HCT116 (cell line): ENCODE data around the gene FNDC11. TPM values are rescaled to one million over a fixed set of nuclear protein-coding genes. Genes with fewer than 3 reads are reported as not detected.

Source experiments
- ATAC-seq: fragments of 200-7000 bp; cut with Tn5 transposase; 2 replicates; pipeline ENCODE4 v1.9.1; 2020; ENCODE audit warnings: mild to moderate bottlenecking, moderate library complexity
- BruUV-seq: library from RNA; stranded (reverse); fragments of 400-500 nt; replicated peaks from 2 replicates; lab custom pipeline; 2021; lab: Mats Ljungman, UMichigan
- CTCF ChIA-PET: fragments of 300-600 bp; sonication (Branson Sonifier 250); formaldehyde crosslinking; loops from one replicate; lab custom pipeline; 2021; ENCODE audit warnings: antibody characterized with exemption; lab: Charles Lee
- POLR2A ChIA-PET: fragments of 300-600, 350-600 bp; sonication (Branson Sonifier 250); formaldehyde crosslinking; loops from one replicate; lab custom pipeline; 2021; ENCODE audit warnings: antibody characterized with exemption; lab: Charles Lee
- RAD21 ChIA-PET, 2 experiments: fragments of 300-600 bp; sonication (Branson Sonifier 250); formaldehyde crosslinking; loops; one replicate each; lab custom pipeline; 2023; ENCODE audit warnings: low total read pairs in 2 of 2; ENCODE audit not compliant: uncharacterized antibody in 2 of 2, unreplicated experiment in 2 of 2, low non-redundant PET in 1 of 2; lab: Charles Lee
- DNase-seq: peaks from one replicate; pipeline ENCODE4 v3.0.0-alpha.2; 2010; ENCODE audit warnings: low read depth, low spot score
- H2AFZ ChIP-seq: fragments of 200-600 bp; shearing (Covaris generic), sonication (generic); 2 replicates; pipeline ENCODE4 v1.6.1; 2017; ENCODE audit warnings: low read depth, mixed run types, mixed read lengths, antibody characterized with exemption, low read length; ENCODE audit not compliant: poor library complexity, severe bottlenecking
- H3K27ac ChIP-seq: 2 replicates; pipeline ENCODE4 v1.5.1; 2012; ENCODE audit warnings: low read depth, low read length
- H3K27me3 ChIP-seq: fragments of 200-600 bp; sonication (generic); 2 replicates; pipeline ENCODE4 v1.6.1; 2016; ENCODE audit warnings: mixed run types, low read length, mixed read lengths; ENCODE audit not compliant: insufficient read depth
- H3K36me3 ChIP-seq, 2 experiments: fragments of 200-500 bp in 1 of 2; fragments of 200-600 bp in 1 of 2; sonication (Bioruptor generic) in 1 of 2; sonication (generic) in 1 of 2; 2 replicates each; pipeline versions ENCODE4 v1.5.1 to v1.6.1; 2014 to 2016; ENCODE audit warnings: low read length in 2 of 2, inconsistent platforms in 1 of 2, mixed read lengths in 1 of 2, mixed run types in 1 of 2; ENCODE audit not compliant: insufficient read depth in 2 of 2, control insufficient read depth in 1 of 2
- H3K4me1 ChIP-seq, 2 experiments: fragments of 200-600 bp in 1 of 2; sonication (generic) in 1 of 2; 2 replicates each; pipeline versions ENCODE4 v1.5.1 to v1.6.1; 2012 to 2017; ENCODE audit warnings: low read length in 2 of 2, inconsistent platforms in 1 of 2, mild to moderate bottlenecking in 1 of 2, mixed read lengths in 1 of 2, mixed run types in 1 of 2, moderate library complexity in 1 of 2; ENCODE audit not compliant: insufficient read depth in 2 of 2, control insufficient read depth in 1 of 2
- H3K4me2 ChIP-seq: fragments of 200-600 bp; sonication (generic); 2 replicates; pipeline ENCODE4 v1.6.1; 2017; ENCODE audit warnings: mixed run types, low read length, mixed read lengths
- H3K4me3 ChIP-seq, 2 experiments: fragments of 200-600 bp in 1 of 2; sonication (generic) in 1 of 2; replicated peaks in 1 of 2; 2 replicates each; pipeline ENCODE4 v1.5.1; 2011 to 2016; ENCODE audit warnings: low read length in 2 of 2, control low read depth in 1 of 2, low read depth in 1 of 2, mild to moderate bottlenecking in 1 of 2, mixed read lengths in 1 of 2, mixed run types in 1 of 2
- H3K79me2 ChIP-seq: fragments of 200-600 bp; sonication (generic); 2 replicates; pipeline ENCODE4 v1.6.1; 2017; ENCODE audit warnings: mild to moderate bottlenecking, mixed run types, low read length, moderate library complexity, mixed read lengths; ENCODE audit not compliant: insufficient read depth
- H3K9ac ChIP-seq: fragments of 200-600 bp; sonication (generic); 2 replicates; pipeline ENCODE4 v1.6.1; 2016; ENCODE audit warnings: low read length, mixed read lengths
- H3K9me2 ChIP-seq: fragments of 200-600 bp; sonication (generic), shearing (Covaris generic); 2 replicates; pipeline ENCODE4 v1.6.1; 2017; ENCODE audit warnings: mixed run types, mild to moderate bottlenecking, moderate library complexity; ENCODE audit not compliant: insufficient read depth
- H3K9me3 ChIP-seq, 2 experiments: fragments of 200-500 bp in 1 of 2; fragments of 200-600 bp in 1 of 2; sonication (Bioruptor generic) in 1 of 2; sonication (generic) in 1 of 2; 2 replicates each; pipeline ENCODE4 v1.6.1; 2014 to 2017; ENCODE audit warnings: low read length in 2 of 2, mixed read lengths in 2 of 2, inconsistent platforms in 1 of 2, low read depth in 1 of 2, mild to moderate bottlenecking in 1 of 2, mixed run types in 1 of 2, moderate library complexity in 1 of 2; ENCODE audit not compliant: control insufficient read depth in 1 of 2, insufficient read depth in 1 of 2
- H4K20me1 ChIP-seq: fragments of 200-600 bp; sonication (generic), shearing (Covaris generic); 2 replicates; pipeline ENCODE4 v1.6.1; 2017; ENCODE audit warnings: mixed run types, mild to moderate bottlenecking, moderate library complexity; ENCODE audit not compliant: insufficient read depth
- FOSL1 ChIP-seq: IDR thresholded peaks from 2 replicates; pipeline ENCODE4 v1.6.1; 2012; ENCODE audit warnings: low read depth
- JUND ChIP-seq: IDR thresholded peaks from 2 replicates; pipeline ENCODE4 v1.6.1; 2012
- RAD21 ChIP-seq: IDR thresholded peaks from 2 replicates; pipeline ENCODE4 v1.6.1; 2012; ENCODE audit warnings: low read depth, mild to moderate bottlenecking
- SRF ChIP-seq: IDR thresholded peaks from 2 replicates; pipeline ENCODE4 v1.6.1; 2012; ENCODE audit warnings: low read depth
- ZFX ChIP-seq: fragments of 450-650 bp; IDR thresholded peaks from 2 replicates; pipeline ENCODE4 v1.6.1; 2017
- intact Hi-C: fragments of 100-400 bp; cut with micrococcal nuclease; formaldehyde crosslinking; loops from 2 replicates; pipeline ENCODE4 v1.10.0; 2022
- total RNA-seq: library from RNA; stranded (reverse); gene quantifications from one replicate; pipeline ENCODE4 v1.2.1, GENCODE V29; 2021; ENCODE audit not compliant: unreplicated experiment
- TF ChIP-seq, protein P1 (sequence below): IDR thresholded peaks from 2 replicates; pipeline ENCODE4 v1.6.1; 2012
- TF ChIP-seq, protein P2 (sequence below): IDR thresholded peaks from 2 replicates; pipeline ENCODE4 v1.6.1; 2012; ENCODE audit warnings: low read depth
- TF ChIP-seq, protein P3 (sequence below), 3 experiments: fragments of 200-600 bp in 1 of 3; sonication (generic) in 1 of 3; IDR thresholded peaks in 2 of 3; conservative IDR thresholded peaks in 1 of 3; 2 replicates each; pipeline ENCODE4 v1.5.1; 2012 to 2017; ENCODE audit warnings: low read depth in 2 of 3, low read length in 2 of 3, antibody characterized with exemption in 1 of 3, borderline replicate concordance in 1 of 3, control low read depth in 1 of 3, mild to moderate bottlenecking in 1 of 3, mixed read lengths in 1 of 3, mixed run types in 1 of 3, moderate library complexity in 1 of 3; ENCODE audit not compliant: insufficient read depth in 1 of 3

The FNDC11 gene
- total RNA-seq, 1 experiment from 2014 or later = 5.5 TPM

DNA sequence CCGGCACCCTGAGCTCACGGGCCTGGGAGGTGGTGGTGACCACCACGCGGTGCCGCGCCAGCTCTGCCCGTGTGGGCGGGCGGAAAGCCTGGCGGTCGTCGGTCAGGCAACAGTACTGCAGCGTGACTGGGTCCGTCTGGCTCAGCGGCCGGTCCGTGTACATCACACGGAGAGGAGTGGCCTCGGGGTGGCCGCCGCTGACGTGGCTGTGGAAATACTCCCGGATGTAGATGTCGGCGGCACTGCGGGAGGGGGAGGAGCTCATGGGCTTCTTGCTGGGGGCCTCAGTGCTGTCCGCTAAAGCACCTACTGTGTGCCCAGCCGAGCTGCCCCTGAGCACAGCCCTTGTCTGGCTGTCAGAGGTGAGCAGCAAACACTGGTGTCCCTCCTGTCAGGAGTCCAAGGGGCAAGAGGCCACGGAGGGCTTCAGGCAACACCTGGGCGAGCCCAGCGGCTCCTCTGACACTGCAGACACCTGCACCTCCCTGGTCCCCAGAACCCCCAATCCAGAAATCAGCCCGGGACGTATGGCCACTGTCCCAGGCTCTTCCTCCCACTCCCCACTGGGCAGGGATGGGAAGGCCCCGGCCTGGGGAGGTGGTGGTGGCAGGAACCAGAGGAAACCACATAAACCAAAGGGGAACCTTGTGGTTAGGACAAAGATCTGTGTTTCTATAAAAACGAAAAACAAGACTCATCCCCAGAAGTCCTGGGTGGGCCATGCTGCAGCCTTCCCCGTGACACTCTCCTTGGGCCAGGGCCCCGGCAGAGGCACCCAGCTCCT is 13.6 kb downstream of the FNDC11 start:
- DNase-seq (no peak), ATAC-seq (no peak)
- CTCF ChIA-PET = no interaction called here
- H3K4me1 ChIP-seq = no peaks in the 10 kb centered on the region
- H3K4me3 ChIP-seq = no peak overlapping the region
- intact Hi-C loops = no loop called here
- no peak overlapping the region for H2AFZ ChIP-seq
- H3K79me2 ChIP-seq = no peaks in the 10 kb centered on the region
- no peaks in the 10 kb centered on the region for H3K9me3 ChIP-seq
- RAD21 ChIA-PET = no interaction called here
- no peak for TF ChIP-seq SRF
- TF ChIP-seq, protein P1, sequence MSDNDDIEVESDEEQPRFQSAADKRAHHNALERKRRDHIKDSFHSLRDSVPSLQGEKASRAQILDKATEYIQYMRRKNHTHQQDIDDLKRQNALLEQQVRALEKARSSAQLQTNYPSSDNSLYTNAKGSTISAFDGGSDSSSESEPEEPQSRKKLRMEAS = no peak
- no peak overlapping the region for H3K27ac ChIP-seq
- no peaks in the 10 kb centered on the region for H4K20me1 ChIP-seq
- POLR2A ChIA-PET = interaction anchor here (0.6 kb wide), 1 partner anchor 299 kb away, joined by 3 read pairs; no protein-coding TSS in a partner anchor
- H3K36me3 ChIP-seq = no peaks in the 10 kb centered on the region
- no peak overlapping the region for H3K4me2 ChIP-seq
- BruUV-seq = no TSS peak
- H3K27me3 ChIP-seq = no peaks in the 10 kb centered on the region
- H3K9ac ChIP-seq = no peak overlapping the region
- H3K9me2 ChIP-seq = no peaks in the 10 kb centered on the region

DNA sequence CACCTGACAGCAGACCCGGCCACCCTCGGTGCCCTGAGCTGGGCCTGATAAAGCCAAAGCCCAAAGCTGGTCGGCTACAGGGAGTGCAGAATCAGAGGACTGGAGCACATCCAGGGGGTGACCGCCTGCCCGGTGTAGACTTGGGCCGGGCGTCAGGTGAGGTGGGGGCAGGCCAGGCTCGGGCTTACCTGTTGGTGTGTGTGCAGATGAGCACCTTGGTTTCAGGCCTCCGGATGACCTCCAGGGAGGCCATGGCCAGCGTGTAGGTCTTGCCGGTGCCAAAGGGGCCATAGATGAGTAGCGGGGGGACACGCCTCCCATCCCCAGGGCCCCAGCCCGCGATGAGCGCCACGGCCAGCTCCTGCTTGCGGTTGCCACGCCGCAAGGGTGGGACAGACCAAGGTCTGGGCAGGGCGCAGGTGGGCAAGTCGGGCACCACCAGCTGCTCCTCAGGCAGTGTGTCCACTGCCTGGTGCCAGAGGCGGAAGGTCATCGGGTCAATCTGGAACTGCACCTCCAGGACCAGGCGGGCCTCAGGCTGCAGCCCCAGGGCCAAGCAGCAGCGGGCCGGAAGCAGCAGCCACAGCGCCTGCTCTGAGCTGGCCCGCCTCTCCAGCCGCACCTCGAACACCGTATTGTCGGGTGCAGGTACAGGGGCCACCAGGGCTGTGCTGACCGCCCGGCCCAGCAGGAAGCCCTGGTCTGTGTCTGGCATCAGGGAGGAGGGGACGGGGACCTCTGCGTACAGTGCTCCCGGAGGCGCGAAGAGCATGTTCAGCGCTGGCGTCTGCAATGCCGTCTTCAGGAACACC is 14.4 kb downstream of the FNDC11 start:
- no peaks in the 10 kb centered on the region for H3K36me3 ChIP-seq
- H3K4me1 ChIP-seq = peaks cover 1 to 6% of the 10 kb centered on the region in 2 experiments; a peak in 3 of 4 replicates
- peaks cover under 1% of the 10 kb centered on the region; the same call in 1 of the 2 replicates for H3K79me2 ChIP-seq
- ChIA-PET RAD21 (no interaction called here), CTCF (no interaction called here), POLR2A (interaction anchor here (0.6 kb wide), 1 partner anchor 298 kb away, joined by 3 read pairs; no protein-coding TSS in a partner anchor)
- no peak overlapping the region for H2AFZ ChIP-seq
- no peak for ATAC-seq
- no peak for DNase-seq
- H3K9ac ChIP-seq = no peak overlapping the region
- H3K4me3 ChIP-seq = no peak overlapping the region
- H3K27ac ChIP-seq = no peak overlapping the region
- intact Hi-C loops = no loop called here
- BruUV-seq = no TSS peak
- H3K9me3 ChIP-seq = no peaks in the 10 kb centered on the region
- no peaks in the 10 kb centered on the region for H4K20me1 ChIP-seq
- no peak overlapping the region for H3K4me2 ChIP-seq
- H3K27me3 ChIP-seq = no peaks in the 10 kb centered on the region
- no peak for TF ChIP-seq FOSL1
- TF ChIP-seq RAD21 = no peak
- TF ChIP-seq, protein P2, sequence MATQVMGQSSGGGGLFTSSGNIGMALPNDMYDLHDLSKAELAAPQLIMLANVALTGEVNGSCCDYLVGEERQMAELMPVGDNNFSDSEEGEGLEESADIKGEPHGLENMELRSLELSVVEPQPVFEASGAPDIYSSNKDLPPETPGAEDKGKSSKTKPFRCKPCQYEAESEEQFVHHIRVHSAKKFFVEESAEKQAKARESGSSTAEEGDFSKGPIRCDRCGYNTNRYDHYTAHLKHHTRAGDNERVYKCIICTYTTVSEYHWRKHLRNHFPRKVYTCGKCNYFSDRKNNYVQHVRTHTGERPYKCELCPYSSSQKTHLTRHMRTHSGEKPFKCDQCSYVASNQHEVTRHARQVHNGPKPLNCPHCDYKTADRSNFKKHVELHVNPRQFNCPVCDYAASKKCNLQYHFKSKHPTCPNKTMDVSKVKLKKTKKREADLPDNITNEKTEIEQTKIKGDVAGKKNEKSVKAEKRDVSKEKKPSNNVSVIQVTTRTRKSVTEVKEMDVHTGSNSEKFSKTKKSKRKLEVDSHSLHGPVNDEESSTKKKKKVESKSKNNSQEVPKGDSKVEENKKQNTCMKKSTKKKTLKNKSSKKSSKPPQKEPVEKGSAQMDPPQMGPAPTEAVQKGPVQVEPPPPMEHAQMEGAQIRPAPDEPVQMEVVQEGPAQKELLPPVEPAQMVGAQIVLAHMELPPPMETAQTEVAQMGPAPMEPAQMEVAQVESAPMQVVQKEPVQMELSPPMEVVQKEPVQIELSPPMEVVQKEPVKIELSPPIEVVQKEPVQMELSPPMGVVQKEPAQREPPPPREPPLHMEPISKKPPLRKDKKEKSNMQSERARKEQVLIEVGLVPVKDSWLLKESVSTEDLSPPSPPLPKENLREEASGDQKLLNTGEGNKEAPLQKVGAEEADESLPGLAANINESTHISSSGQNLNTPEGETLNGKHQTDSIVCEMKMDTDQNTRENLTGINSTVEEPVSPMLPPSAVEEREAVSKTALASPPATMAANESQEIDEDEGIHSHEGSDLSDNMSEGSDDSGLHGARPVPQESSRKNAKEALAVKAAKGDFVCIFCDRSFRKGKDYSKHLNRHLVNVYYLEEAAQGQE = no peak
- no peak for TF ChIP-seq ZFX
- TF ChIP-seq JUND = no peak
- no peak for TF ChIP-seq SRF
- TF ChIP-seq, protein P3, sequence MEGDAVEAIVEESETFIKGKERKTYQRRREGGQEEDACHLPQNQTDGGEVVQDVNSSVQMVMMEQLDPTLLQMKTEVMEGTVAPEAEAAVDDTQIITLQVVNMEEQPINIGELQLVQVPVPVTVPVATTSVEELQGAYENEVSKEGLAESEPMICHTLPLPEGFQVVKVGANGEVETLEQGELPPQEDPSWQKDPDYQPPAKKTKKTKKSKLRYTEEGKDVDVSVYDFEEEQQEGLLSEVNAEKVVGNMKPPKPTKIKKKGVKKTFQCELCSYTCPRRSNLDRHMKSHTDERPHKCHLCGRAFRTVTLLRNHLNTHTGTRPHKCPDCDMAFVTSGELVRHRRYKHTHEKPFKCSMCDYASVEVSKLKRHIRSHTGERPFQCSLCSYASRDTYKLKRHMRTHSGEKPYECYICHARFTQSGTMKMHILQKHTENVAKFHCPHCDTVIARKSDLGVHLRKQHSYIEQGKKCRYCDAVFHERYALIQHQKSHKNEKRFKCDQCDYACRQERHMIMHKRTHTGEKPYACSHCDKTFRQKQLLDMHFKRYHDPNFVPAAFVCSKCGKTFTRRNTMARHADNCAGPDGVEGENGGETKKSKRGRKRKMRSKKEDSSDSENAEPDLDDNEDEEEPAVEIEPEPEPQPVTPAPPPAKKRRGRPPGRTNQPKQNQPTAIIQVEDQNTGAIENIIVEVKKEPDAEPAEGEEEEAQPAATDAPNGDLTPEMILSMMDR (IDR thresholded peaks at IDR 0.05 in 2 of 3, conservative IDR thresholded peaks at IDR 0.05 in 1 of 3; ENCODE audit: borderline replicate concordance in 1 of 3, insufficient read depth in 1 of 3, low read depth in 2 of 3, low read length in 2 of 3) = no peak
- H3K9me2 ChIP-seq = no peaks in the 10 kb centered on the region
